GM18511 (cell line): ENCODE measurements around the gene SLC11A1.

ENCODE experiments used
- ATAC-seq: cut with Tn5 transposase; IDR thresholded peaks from one replicate; pipeline ENCODE4 v1.9.1; 2021; ENCODE audit warnings: mild to moderate bottlenecking, moderate library complexity; ENCODE audit not compliant: unreplicated experiment

The SLC11A1 gene

DNA sequence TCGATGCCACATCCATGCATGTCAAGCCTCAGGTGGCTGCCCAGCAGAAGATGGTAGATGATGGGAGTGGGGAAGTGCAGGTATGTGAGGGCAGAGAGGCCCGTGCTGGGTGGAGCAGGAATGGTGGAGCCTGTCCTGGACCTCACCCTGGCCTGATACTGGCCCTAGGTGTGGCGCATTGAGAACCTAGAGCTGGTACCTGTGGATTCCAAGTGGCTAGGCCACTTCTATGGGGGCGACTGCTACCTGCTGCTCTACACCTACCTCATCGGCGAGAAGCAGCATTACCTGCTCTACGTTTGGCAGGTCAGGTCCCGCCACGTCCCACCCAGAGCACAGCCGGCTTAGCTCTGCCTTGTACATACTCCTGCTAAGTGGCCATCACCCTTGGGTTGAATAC, 49.8 kb downstream of the SLC11A1 start:
- ATAC-seq = no peak

- ATAC-seq = no peak
Measured at GRCh38 chr2:218432676-218433365, 50.7 kb downstream of the SLC11A1 start.

DNA sequence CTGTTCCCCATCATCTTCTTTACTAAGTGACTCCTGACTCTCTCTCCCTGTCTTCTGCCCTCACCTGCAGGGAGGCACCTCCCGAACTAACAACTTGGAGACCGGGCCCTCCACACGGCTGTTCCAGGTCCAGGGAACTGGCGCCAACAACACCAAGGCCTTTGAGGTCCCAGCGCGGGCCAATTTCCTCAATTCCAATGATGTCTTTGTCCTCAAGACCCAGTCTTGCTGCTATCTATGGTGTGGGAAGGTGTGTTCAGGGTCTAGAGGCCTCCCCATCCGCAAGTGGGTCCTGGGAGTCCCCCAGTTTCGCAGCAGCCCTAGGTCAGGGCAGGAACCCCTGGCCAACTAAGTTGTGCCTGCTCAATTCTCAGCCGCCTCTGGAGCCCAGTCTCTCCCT, 52.4 kb downstream of the SLC11A1 start:
- ATAC-seq = no peak

DNA sequence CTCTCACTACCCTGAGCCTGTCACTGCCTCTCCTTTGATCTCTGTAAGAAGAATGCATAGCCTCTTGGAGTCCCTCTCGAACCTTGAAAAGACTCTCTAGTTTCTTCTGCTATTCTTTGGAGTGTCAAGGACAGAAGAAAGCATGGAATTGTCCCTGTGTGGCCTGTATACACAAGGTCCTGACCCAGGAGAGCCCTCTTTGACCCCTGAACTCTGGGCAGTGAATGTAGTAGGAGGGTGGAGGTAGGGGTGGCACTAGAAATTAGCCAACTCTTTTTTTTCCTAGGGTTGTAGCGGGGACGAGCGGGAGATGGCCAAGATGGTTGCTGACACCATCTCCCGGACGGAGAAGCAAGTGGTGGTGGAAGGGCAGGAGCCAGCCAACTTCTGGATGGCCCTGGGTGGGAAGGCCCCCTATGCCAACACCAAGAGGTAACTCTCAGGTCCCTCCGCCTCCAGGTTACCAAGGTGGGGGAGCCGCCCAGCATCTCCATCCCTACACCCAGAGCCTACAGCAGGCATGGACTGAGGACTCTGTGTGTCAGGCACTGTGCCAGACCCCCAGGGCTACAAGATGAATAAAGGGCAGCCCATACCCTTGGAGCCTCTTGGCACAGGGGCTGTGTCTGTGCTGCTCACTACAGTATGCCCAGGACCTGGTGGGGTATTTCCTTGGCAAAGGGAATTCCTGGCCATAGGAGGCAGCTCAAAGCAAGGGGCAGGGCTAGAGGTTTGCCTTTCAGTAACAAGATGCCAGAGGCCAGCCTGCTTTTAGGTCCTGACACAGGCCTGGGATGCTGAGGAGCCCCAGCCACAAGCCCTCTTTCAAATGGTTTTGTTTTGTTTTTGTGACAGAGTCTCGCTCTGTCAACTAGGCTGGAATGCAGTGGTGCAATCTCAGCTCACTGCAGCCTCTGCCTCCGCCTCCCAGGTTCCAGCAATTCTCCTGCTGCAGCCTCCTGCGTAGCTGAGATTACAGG, 53.2 kb downstream of the SLC11A1 start:
- no peak for ATAC-seq

DNA sequence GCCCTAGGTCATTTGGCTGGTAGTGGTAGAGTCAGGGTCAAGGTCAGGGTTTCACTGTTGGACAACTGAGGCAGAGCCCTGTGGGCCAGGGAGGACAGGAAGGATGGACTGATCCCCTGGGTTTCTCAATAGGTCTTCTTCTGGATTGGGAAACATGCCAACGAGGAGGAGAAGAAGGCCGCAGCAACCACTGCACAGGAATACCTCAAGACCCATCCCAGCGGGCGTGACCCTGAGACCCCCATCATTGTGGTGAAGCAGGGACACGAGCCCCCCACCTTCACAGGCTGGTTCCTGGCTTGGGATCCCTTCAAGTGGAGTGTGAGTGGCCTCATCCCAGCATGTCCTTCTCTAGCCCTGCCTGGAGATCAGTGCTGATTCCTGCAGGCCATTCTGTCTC, 54.9 kb downstream of the SLC11A1 start:
- ATAC-seq = no peak

DNA sequence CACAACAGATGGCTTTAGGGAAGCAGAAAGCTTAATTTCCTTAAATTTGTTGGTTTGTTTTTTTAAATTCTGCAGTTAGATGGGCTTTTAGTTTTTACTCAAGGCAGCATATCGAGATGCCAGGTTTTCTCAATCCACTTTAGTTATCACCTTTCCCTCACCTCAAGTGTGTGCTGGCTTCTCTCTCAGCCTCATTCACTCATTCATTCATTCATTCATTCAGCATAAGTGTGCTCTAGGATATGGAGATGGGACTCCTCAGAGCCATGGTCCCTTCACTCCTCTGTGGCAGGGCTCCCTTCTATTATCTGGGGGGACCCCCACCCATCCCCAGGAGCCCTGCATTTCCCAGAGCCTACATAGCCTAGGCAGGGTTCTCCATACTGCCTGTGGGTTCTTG, 55.9 kb downstream of the SLC11A1 start:
- no peak for ATAC-seq

GRCh38 chr2:218438596-218438995, 56.5 kb downstream of the SLC11A1 start:
- no peak for ATAC-seq

DNA sequence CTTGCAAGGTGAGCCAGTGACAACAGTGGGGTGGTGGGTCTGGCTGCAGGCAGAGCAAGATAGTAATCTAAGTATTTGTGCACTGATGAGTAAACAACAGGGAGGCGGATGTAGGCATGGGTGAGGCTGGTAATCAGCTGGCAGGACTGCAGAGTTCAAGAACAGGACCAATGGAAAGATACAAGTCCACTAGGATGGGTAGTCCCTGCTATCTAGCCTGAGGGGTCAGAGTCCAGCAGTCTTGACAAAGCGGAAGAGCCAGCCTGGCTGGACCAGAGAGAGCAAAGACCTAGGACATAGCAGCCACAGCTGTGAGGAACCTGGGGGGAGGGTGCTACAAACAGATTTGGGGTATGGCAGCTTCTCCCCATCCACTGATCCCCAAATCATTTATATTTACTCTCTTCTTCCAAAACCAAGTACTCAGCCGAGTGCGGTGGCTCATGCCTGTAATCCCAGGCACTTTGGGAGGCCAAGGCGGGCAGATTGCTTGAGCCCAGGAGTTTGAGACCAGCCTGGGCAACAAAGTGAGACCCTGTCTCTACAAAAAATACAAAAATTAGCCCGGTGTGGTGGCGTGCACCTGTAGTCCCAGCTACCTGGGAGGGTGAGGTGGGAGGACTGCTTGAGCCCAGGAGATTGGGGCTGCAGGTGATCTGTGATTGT, 62.8 kb downstream of the SLC11A1 start:
- no peak for ATAC-seq

DNA sequence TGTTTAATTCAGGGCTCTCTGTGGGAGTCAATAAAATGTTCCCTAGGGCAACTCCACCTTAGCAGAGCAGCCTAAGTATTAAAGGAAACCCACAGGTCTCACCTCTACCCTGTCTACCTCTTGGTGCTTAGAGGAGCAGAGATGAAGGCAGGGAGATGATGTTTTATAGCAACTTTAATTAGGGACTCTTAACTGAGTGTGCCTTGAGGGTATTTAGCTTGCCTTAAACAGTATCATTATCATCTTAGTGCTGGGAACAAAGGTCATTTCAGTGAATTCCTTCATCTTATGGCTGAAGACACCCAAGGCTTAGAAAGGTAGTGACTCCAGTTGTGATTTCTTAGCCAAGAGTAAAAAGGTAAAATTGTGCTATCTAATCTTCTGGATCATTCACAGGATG, 63.5 kb downstream of the SLC11A1 start:
- no peak for ATAC-seq
